DND-41 (cell line): ENCODE measurements around the gene TMED10.

ENCODE experiments used
- ATAC-seq: fragments of 200-7000 bp; cut with Tn5 transposase; 3 replicates; pipeline ENCODE4 v1.9.1; 2021; ENCODE audit warnings: low read depth; ENCODE audit not compliant: insufficient read depth
- DNase-seq: peaks from one replicate; pipeline ENCODE4 v3.0.0-alpha.2; 2020
- H2AFZ ChIP-seq: 2 replicates; pipeline ENCODE4 v1.6.0; 2012; ENCODE audit warnings: low read depth, low read length
- H3K27ac ChIP-seq: 2 replicates; pipeline ENCODE4 v1.5.1; 2012; ENCODE audit warnings: low read length, inconsistent platforms
- H3K27me3 ChIP-seq: fragments of 200-600 bp; sonication (generic); 2 replicates; pipeline ENCODE4 v1.6.0; 2012; ENCODE audit warnings: low read length, mild to moderate bottlenecking, inconsistent platforms; ENCODE audit not compliant: insufficient read depth, poor library complexity
- H3K36me3 ChIP-seq: 2 replicates; pipeline ENCODE4 v1.5.1; 2012; ENCODE audit warnings: low read length, inconsistent platforms; ENCODE audit not compliant: insufficient read depth
- H3K4me1 ChIP-seq: 2 replicates; pipeline ENCODE4 v1.5.1; 2012; ENCODE audit warnings: mild to moderate bottlenecking, low read length; ENCODE audit not compliant: insufficient read depth
- H3K4me2 ChIP-seq: 2 replicates; pipeline ENCODE4 v1.6.0; 2012; ENCODE audit warnings: mild to moderate bottlenecking, moderate library complexity, low read length, inconsistent platforms; ENCODE audit not compliant: insufficient read depth
- H3K4me3 ChIP-seq, 2 experiments: fragments of 200-600 bp in 1 of 2; shearing (Covaris generic) in 1 of 2; 2 replicates each; pipeline ENCODE4 v1.5.1; 2012 to 2016; ENCODE audit warnings: inconsistent platforms in 2 of 2, low read length in 2 of 2, mild to moderate bottlenecking in 2 of 2, low read depth in 1 of 2, moderate library complexity in 1 of 2
- H3K79me2 ChIP-seq: 2 replicates; pipeline ENCODE4 v1.6.0; 2012; ENCODE audit warnings: low read length, inconsistent platforms; ENCODE audit not compliant: insufficient read depth
- H3K9ac ChIP-seq: 2 replicates; pipeline ENCODE4 v1.6.0; 2012; ENCODE audit warnings: low read depth, mild to moderate bottlenecking, inconsistent platforms, low read length, moderate library complexity
- H3K9me3 ChIP-seq: 2 replicates; pipeline ENCODE4 v1.5.1; 2012; ENCODE audit warnings: low read length, moderate library complexity, mild to moderate bottlenecking, inconsistent platforms; ENCODE audit not compliant: insufficient read depth, severe bottlenecking
- H4K20me1 ChIP-seq: 2 replicates; pipeline ENCODE4 v1.6.0; 2012; ENCODE audit warnings: low read length; ENCODE audit not compliant: insufficient read depth
- CTCF ChIP-seq: IDR thresholded peaks from 2 replicates; pipeline ENCODE4 v1.5.1; 2012; ENCODE audit warnings: borderline replicate concordance, low read length, moderate library complexity, mild to moderate bottlenecking; ENCODE audit not compliant: poor library complexity, severe bottlenecking; ENCODE audit errors: extremely low read depth
- EZH2 ChIP-seq: IDR thresholded peaks from 3 replicates; pipeline ENCODE4 v1.6.1; 2012; ENCODE audit warnings: borderline replicate concordance, low read depth, mild to moderate bottlenecking, moderate library complexity, low read length, inconsistent platforms; ENCODE audit not compliant: severe bottlenecking

Gene TMED10

GRCh38 chr14:75174066-75174465 lies 2.3 kb downstream of the TMED10 start:
- H4K20me1 ChIP-seq: peaks cover 52% of the 10 kb centered on the region
- peak overlapping the region; percentile 79 for H3K4me2 ChIP-seq
- no peak for TF ChIP-seq CTCF
- no peak for TF ChIP-seq EZH2
- peaks cover 73% of the 10 kb centered on the region for H3K79me2 ChIP-seq
- peaks cover 2% of the 10 kb centered on the region for H3K27me3 ChIP-seq
- DNase-seq: no peak
- H3K36me3 ChIP-seq: no peaks in the 10 kb centered on the region; the same call in 1 of the 2 replicates
- H3K4me3 ChIP-seq: 0 out of 4 replicates have a peak overlapping the region, but pooled peaks of 1 of the 2 experiments have one; percentile 13
- peak overlapping the region; percentile 37; the same call in 1 of the 2 replicates for H3K27ac ChIP-seq
- H3K9me3 ChIP-seq: no peaks in the 10 kb centered on the region
- H2AFZ ChIP-seq: no peak overlapping the region
- H3K4me1 ChIP-seq: peaks cover 37% of the 10 kb centered on the region
- no peak overlapping the region for H3K9ac ChIP-seq
- ATAC-seq: no peak

GRCh38 chr14:75170772-75171171 lies 5.6 kb downstream of the TMED10 start:
- Histone ChIP-seq H3K27ac (no peak overlapping the region), H3K79me2 (peaks cover 99% of the 10 kb centered on the region), H3K4me3 (no peak overlapping the region), H3K9me3 (no peaks in the 10 kb centered on the region), H2AFZ (no peak overlapping the region), H3K36me3 (no peaks in the 10 kb centered on the region; the same call in 1 of the 2 replicates), H3K27me3 (no peaks in the 10 kb centered on the region), H4K20me1 (peaks cover 80% of the 10 kb centered on the region), H3K4me1 (peaks cover 30% of the 10 kb centered on the region), H3K9ac (no peak overlapping the region), H3K4me2 (no peak overlapping the region)
- no peak for DNase-seq
- ATAC-seq: no peak
- TF ChIP-seq CTCF (no peak), EZH2 (no peak)

GRCh38 chr14:75168586-75169335 lies 7.7 kb downstream of the TMED10 start:
- no peaks in the 10 kb centered on the region for H3K9me3 ChIP-seq
- no peak for ATAC-seq
- no peak overlapping the region for H3K4me3 ChIP-seq
- no peaks in the 10 kb centered on the region for H3K27me3 ChIP-seq
- H3K4me1 ChIP-seq: peaks cover 14% of the 10 kb centered on the region
- H3K4me2 ChIP-seq: no peak overlapping the region
- no peak overlapping the region for H2AFZ ChIP-seq
- DNase-seq: no peak
- H3K36me3 ChIP-seq: no peaks in the 10 kb centered on the region
- TF ChIP-seq EZH2 (no peak), CTCF (no peak)
- H3K27ac ChIP-seq: no peak overlapping the region
- H3K79me2 ChIP-seq: peaks cover 97% of the 10 kb centered on the region
- H3K9ac ChIP-seq: no peak overlapping the region
- peaks cover 78% of the 10 kb centered on the region for H4K20me1 ChIP-seq
